SK-N-SH (cell line): ENCODE measurements around the gene RCSD1. TPM values are rescaled to one million over a fixed set of nuclear protein-coding genes. Genes with fewer than 3 reads are reported as not detected.

Experiments used
- CTCF ChIA-PET: fragments of 300-600, 350-600 bp; formaldehyde crosslinking; extraction: SDS; loops from one replicate; lab custom pipeline; 2021; lab: Yijun Ruan, JAX
- POLR2A ChIA-PET: fragments of 350-600 bp; sonication (Branson Sonifier 250); formaldehyde crosslinking; extraction: SDS; loops from one replicate; lab custom pipeline; 2020; ENCODE audit warnings: antibody characterized with exemption, inconsistent platforms; lab: Yijun Ruan, JAX
- DNase-seq: peaks from one replicate; pipeline ENCODE4 v3.0.0; 2012
- H2AFZ ChIP-seq: fragments of 200-600 bp; sonication (generic); 2 replicates; pipeline ENCODE4 v1.8.1; 2016; ENCODE audit warnings: antibody characterized with exemption, mild to moderate bottlenecking, low read depth
- H3F3A ChIP-seq: fragments of 200-600 bp; sonication (generic); replicated peaks from 2 replicates; pipeline ENCODE3; 2016; ENCODE audit warnings: antibody characterized with exemption, mild to moderate bottlenecking; ENCODE audit not compliant: insufficient read depth
- H3K27ac ChIP-seq, 2 experiments: fragments of 200-500 bp in 1 of 2; fragments of 200-600 bp in 1 of 2; sonication (Bioruptor generic) in 1 of 2; sonication (generic), shearing (Covaris generic) in 1 of 2; 2 replicates each; pipeline versions ENCODE4 v1.5.1 to v1.6.1; 2014 to 2016; ENCODE audit warnings: low read depth in 2 of 2, inconsistent platforms in 1 of 2, low read length in 1 of 2, mild to moderate bottlenecking in 1 of 2, mixed read lengths in 1 of 2
- H3K27me3 ChIP-seq: fragments of 200-600 bp; sonication (generic), shearing (Covaris generic); 2 replicates; pipeline ENCODE4 v1.6.1; 2016; ENCODE audit warnings: mixed run types; ENCODE audit not compliant: insufficient read depth
- H3K36me3 ChIP-seq, 2 experiments: fragments of 200-500 bp in 1 of 2; fragments of 200-600 bp in 1 of 2; sonication (Bioruptor generic) in 1 of 2; sonication (generic) in 1 of 2; replicated peaks in 1 of 2; 2 replicates each; pipeline versions ENCODE3 to v1.5.1; 2014 to 2016; ENCODE audit warnings: low read length in 1 of 2, mild to moderate bottlenecking in 1 of 2; ENCODE audit not compliant: insufficient read depth in 2 of 2, control insufficient read depth in 1 of 2
- H3K4me1 ChIP-seq, 2 experiments: fragments of 200-500 bp in 1 of 2; fragments of 200-600 bp in 1 of 2; sonication (Bioruptor generic) in 1 of 2; sonication (generic), shearing (Covaris generic) in 1 of 2; 2 replicates each; pipeline versions ENCODE4 v1.5.1 to v1.6.1; 2014 to 2016; ENCODE audit warnings: low read depth in 1 of 2, low read length in 1 of 2, mixed run types in 1 of 2; ENCODE audit not compliant: insufficient read depth in 2 of 2, control insufficient read depth in 1 of 2
- H3K4me2 ChIP-seq: fragments of 200-600 bp; sonication (generic), shearing (Covaris generic); 2 replicates; pipeline ENCODE4 v1.6.1; 2017; ENCODE audit warnings: mixed run types
- H3K4me3 ChIP-seq, 2 experiments: fragments of 200-500 bp in 1 of 2; fragments of 200-600 bp in 1 of 2; sonication (Bioruptor generic) in 1 of 2; sonication (generic), shearing (Covaris generic) in 1 of 2; 2 replicates each; pipeline versions ENCODE4 v1.5.1 to v1.8.1; 2014 to 2016; ENCODE audit warnings: low read depth in 2 of 2, inconsistent platforms in 1 of 2, low read length in 1 of 2, mild to moderate bottlenecking in 1 of 2, mixed read lengths in 1 of 2, moderate library complexity in 1 of 2
- H3K79me2 ChIP-seq: fragments of 200-600 bp; sonication (generic); 2 replicates; pipeline ENCODE4 v1.8.1; 2017; ENCODE audit warnings: mild to moderate bottlenecking; ENCODE audit not compliant: insufficient read depth
- H3K9ac ChIP-seq: fragments of 200-600 bp; sonication (generic); 2 replicates; pipeline ENCODE4 v1.6.1; 2017; ENCODE audit warnings: mixed run types
- H3K9me2 ChIP-seq: fragments of 200-600 bp; sonication (generic); 2 replicates; pipeline ENCODE4 v1.6.1; 2017; ENCODE audit warnings: mixed run types
- H3K9me3 ChIP-seq: fragments of 200-600 bp; sonication (generic); 2 replicates; pipeline ENCODE4 v1.6.1; 2017; ENCODE audit warnings: mixed run types, mild to moderate bottlenecking, moderate library complexity
- H4K20me1 ChIP-seq: fragments of 200-600 bp; sonication (generic); 2 replicates; pipeline ENCODE4 v1.6.1; 2017; ENCODE audit warnings: mild to moderate bottlenecking, mixed run types; ENCODE audit not compliant: insufficient read depth
- EP300 ChIP-seq, 2 experiments: IDR thresholded peaks; 2 replicates each; pipeline versions ENCODE4 v1.4.0 to v1.6.1; 2012; ENCODE audit warnings: borderline replicate concordance in 1 of 2, low read depth in 1 of 2, low read length in 1 of 2
- FOXJ3 ChIP-seq: sonication (generic); formaldehyde crosslinking; IDR thresholded peaks from 2 replicates; pipeline ENCODE4 v1.5.1; 2020; ENCODE audit warnings: mild to moderate bottlenecking, missing genetic modification reagents
- FOXM1 ChIP-seq: IDR thresholded peaks from 2 replicates; pipeline ENCODE4 v1.4.0; 2012; ENCODE audit warnings: low read depth, mild to moderate bottlenecking
- GABPA ChIP-seq: IDR thresholded peaks from 2 replicates; pipeline ENCODE4 v1.4.0; 2012; ENCODE audit warnings: low read depth, mild to moderate bottlenecking
- TCF12 ChIP-seq: IDR thresholded peaks from 2 replicates; pipeline ENCODE4 v1.4.0; 2012
- WGBS: methylation state at CpG from one replicate; pipeline ENCODE4 v1.1.6; 2017; ENCODE audit warnings: low lambda C conversion rate; 5-methylcytosine and 5-hydroxymethylcytosine counted together
- polyA plus RNA-seq, 3 experiments: library from polyadenylated mRNA; depleted of rRNA; stranded (reverse); fragments of >200 nt; gene quantifications; 2 replicates each; pipeline ENCODE4 v1.2.3, GENCODE V29; 2012
- TF ChIP-seq, protein P1 (sequence below): fragments of 150-350 bp; IDR thresholded peaks from 2 replicates; pipeline ENCODE4 v1.6.1; 2016; ENCODE audit warnings: mild to moderate bottlenecking, low read depth, low read length
- TF ChIP-seq, protein P2 (sequence below): IDR thresholded peaks from 2 replicates; pipeline ENCODE4 v1.4.0; 2012; ENCODE audit warnings: low read depth, borderline replicate concordance

The RCSD1 gene
- polyA plus RNA-seq, 1 of the 3 experiments (the other 2 are of a cell fraction) = 0.02 TPM

DNA sequence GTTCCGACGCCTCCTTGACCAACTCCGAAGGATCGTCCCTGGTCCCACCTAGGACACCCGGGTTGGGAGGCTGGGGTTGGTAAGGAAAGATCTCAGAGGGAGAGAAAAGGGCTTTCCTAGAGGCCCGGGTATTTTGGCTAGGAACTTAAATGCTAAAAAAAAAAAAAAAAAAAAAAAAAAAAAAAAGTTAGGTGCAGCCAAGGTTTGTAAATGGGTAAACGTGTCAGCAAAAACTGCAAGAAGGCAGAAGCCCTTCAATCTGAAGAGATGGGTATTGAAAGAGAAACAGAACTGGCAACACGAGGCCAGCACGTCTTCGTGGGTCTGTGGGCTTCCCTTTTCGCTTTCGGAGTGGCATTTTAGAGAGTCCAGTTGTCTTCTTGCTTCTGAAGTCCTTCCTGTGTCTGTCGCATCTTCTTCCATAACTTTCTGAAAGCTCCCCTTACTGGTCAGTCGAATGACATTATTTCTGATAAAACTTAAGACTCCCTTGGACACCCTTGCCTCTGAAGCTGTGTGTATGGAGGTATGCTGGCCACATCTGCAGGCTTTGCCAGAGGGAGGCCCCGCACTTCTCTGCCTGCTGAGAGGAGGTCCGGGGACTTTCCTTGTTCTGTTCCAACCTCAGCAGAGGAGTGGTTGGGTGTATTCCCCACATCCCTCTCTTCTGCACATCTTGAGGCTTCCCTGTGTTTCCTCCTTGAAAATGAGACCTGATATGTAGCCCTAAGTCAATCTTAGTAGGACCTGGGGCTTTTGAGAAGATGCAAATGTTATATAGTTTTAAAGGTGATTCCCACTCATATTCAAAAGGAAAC, 745 bp downstream of the RCSD1 start:
- peak overlapping the region; percentile 81 for H3K4me2 ChIP-seq
- no peak overlapping the region for H3K27ac ChIP-seq
- H3K27me3 ChIP-seq = peaks cover 10% of the 10 kb centered on the region; the same call in 1 of the 2 replicates
- H3K79me2 ChIP-seq = no peaks in the 10 kb centered on the region
- H4K20me1 ChIP-seq = no peaks in the 10 kb centered on the region
- H3K9ac ChIP-seq = no peak overlapping the region
- TF ChIP-seq FOXM1 = no peak
- TF ChIP-seq, protein P1, sequence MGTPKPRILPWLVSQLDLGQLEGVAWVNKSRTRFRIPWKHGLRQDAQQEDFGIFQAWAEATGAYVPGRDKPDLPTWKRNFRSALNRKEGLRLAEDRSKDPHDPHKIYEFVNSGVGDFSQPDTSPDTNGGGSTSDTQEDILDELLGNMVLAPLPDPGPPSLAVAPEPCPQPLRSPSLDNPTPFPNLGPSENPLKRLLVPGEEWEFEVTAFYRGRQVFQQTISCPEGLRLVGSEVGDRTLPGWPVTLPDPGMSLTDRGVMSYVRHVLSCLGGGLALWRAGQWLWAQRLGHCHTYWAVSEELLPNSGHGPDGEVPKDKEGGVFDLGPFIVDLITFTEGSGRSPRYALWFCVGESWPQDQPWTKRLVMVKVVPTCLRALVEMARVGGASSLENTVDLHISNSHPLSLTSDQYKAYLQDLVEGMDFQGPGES = no peak
- no peak for TF ChIP-seq FOXJ3 (CRISPR knock-in tag)
- TF ChIP-seq GABPA = no peak
- TF ChIP-seq EP300 (IDR thresholded peaks at IDR 0.05; ENCODE audit: borderline replicate concordance in 1 of 2, low read depth in 1 of 2, low read length in 1 of 2) = no peak
- no peak for DNase-seq
- WGBS = 59% methylated on average over 16 of the region's 16 CpGs
- no peak overlapping the region for H2AFZ ChIP-seq
- H3K9me3 ChIP-seq = no peaks in the 10 kb centered on the region
- CTCF ChIA-PET = no interaction called here
- POLR2A ChIA-PET = no interaction called here
- no peaks in the 10 kb centered on the region for H3K36me3 ChIP-seq
- no peaks in the 10 kb centered on the region for H3F3A ChIP-seq
- peaks cover 0 to 5% of the 10 kb centered on the region in 2 experiments; a peak in 1 of 4 replicates for H3K4me1 ChIP-seq
- no peaks in the 10 kb centered on the region for H3K9me2 ChIP-seq
- peak overlapping the region; percentile 42 to 56 for H3K4me3 ChIP-seq

DNA sequence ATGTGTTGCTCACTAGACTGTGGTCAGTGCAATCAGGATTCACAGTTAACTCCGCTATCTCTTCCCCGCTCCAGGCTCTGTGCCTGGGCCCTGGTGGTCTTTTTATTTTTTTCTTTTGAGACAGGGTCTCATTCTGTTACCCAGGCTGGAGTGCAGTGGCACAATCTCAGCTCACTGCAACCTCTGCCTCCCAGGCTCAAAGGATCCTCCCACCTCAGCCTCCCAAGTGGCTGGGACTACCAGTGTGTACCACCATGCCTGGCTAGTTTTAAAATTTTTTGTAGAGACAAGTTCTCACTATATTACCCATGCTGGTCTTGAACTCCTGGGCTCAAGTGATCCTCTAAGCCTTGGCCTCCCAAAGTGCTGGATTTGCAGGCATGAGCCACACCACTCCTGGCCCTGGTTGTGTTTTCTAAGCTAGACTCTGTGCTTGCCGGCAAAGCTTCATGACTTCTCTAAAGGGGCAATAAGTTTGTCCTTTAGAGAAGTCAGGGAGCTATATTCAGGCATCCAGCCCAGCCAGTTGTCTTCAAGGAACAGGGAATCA, 1.4 kb downstream of the RCSD1 start:
- WGBS = 67% methylated on average over 3 of the region's 3 CpGs
- Histone ChIP-seq H3K4me1 (peaks cover 0 to 5% of the 10 kb centered on the region in 2 experiments; a peak in 1 of 4 replicates), H3K4me3 (no peak overlapping the region), H3K9ac (no peak overlapping the region), H3K79me2 (no peaks in the 10 kb centered on the region), H3K27me3 (peaks cover 10% of the 10 kb centered on the region; the same call in 1 of the 2 replicates), H3K9me2 (no peaks in the 10 kb centered on the region), H2AFZ (no peak overlapping the region; the same call in 1 of the 2 replicates), H3K36me3 (no peaks in the 10 kb centered on the region), H3K9me3 (no peaks in the 10 kb centered on the region), H3F3A (no peaks in the 10 kb centered on the region), H3K4me2 (no peak overlapping the region), H4K20me1 (no peaks in the 10 kb centered on the region), H3K27ac (no peak overlapping the region)
- ChIA-PET CTCF (interaction anchor here (0.9 kb wide), 1 partner anchor 31 kb away, joined by 3 read pairs; no protein-coding TSS in a partner anchor), POLR2A (no interaction called here)
- TF ChIP-seq, protein P2, sequence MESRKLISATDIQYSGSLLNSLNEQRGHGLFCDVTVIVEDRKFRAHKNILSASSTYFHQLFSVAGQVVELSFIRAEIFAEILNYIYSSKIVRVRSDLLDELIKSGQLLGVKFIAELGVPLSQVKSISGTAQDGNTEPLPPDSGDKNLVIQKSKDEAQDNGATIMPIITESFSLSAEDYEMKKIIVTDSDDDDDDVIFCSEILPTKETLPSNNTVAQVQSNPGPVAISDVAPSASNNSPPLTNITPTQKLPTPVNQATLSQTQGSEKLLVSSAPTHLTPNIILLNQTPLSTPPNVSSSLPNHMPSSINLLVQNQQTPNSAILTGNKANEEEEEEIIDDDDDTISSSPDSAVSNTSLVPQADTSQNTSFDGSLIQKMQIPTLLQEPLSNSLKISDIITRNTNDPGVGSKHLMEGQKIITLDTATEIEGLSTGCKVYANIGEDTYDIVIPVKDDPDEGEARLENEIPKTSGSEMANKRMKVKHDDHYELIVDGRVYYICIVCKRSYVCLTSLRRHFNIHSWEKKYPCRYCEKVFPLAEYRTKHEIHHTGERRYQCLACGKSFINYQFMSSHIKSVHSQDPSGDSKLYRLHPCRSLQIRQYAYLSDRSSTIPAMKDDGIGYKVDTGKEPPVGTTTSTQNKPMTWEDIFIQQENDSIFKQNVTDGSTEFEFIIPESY = no peak
- TF ChIP-seq, protein P1 = no peak
- no peak for TF ChIP-seq TCF12
- no peak for DNase-seq
